Esophagus squamous epithelium (tissue), 4 donors: ENCODE measurements around the gene CES5A.

Experiments
- POLR2A ChIP-seq, 4 donors: fragments of 450-650 bp; IDR thresholded peaks; one replicate each; pipeline ENCODE4 v1.6.1; 2017; ENCODE audit warnings: antibody characterized with exemption in 4 of 4, mild to moderate bottlenecking in 4 of 4, moderate library complexity in 3 of 4
- TF ChIP-seq, protein P1 (sequence below), 6 experiments: fragments of 450-650 bp in 4 of 6; fragments of 200-600 bp in 2 of 6; sonication (generic) in 2 of 6; IDR thresholded peaks; one replicate each; pipeline ENCODE4 v1.5.1; 2016 to 2019; ENCODE audit warnings: antibody characterized with exemption in 6 of 6, mild to moderate bottlenecking in 4 of 6, moderate library complexity in 4 of 6

DNA sequence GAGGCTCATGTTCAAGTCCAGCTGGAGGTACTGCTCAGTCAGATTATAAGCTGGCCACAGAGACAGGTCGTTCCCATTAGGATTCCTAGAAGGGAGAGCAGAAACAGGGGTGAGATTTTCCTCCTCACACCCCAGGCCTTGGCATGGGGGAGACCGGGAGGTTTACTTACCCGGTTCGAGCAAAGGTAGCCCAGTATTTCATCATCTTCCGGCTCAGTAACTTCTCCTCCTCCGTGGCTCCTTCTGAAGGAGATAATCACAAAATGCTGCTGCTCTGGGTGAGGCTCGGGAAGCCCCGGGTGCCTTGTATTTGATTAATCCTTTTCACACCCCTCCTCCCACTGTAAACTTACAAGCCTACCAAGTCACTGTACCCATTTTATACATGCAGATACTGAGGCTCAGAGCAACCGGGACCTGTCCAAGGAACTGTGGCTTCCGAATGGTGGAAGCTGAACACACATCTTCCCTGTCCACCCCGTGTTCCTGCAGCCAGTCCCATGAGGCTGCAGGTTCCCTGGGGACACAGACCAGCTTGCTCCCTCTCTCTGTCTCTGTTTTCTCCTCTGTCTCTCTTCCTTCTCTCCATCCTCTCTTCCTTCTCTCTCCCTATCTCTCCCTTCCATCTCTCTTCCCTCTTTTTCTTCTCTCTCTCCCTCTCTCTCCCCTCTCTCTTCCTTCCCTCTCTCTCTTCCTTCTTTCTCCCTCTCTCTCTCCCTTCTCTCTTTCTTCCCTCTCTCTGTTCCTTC is 28.4 kb downstream of the CES5A start:
- TF ChIP-seq, protein P1, sequence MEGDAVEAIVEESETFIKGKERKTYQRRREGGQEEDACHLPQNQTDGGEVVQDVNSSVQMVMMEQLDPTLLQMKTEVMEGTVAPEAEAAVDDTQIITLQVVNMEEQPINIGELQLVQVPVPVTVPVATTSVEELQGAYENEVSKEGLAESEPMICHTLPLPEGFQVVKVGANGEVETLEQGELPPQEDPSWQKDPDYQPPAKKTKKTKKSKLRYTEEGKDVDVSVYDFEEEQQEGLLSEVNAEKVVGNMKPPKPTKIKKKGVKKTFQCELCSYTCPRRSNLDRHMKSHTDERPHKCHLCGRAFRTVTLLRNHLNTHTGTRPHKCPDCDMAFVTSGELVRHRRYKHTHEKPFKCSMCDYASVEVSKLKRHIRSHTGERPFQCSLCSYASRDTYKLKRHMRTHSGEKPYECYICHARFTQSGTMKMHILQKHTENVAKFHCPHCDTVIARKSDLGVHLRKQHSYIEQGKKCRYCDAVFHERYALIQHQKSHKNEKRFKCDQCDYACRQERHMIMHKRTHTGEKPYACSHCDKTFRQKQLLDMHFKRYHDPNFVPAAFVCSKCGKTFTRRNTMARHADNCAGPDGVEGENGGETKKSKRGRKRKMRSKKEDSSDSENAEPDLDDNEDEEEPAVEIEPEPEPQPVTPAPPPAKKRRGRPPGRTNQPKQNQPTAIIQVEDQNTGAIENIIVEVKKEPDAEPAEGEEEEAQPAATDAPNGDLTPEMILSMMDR (IDR thresholded peaks at IDR 0.05): no peak
- TF ChIP-seq POLR2A (IDR thresholded peaks at IDR 0.05): no peak
